Measurements from ENCODE around the gene TMIGD1.

Gene TMIGD1

DNA sequence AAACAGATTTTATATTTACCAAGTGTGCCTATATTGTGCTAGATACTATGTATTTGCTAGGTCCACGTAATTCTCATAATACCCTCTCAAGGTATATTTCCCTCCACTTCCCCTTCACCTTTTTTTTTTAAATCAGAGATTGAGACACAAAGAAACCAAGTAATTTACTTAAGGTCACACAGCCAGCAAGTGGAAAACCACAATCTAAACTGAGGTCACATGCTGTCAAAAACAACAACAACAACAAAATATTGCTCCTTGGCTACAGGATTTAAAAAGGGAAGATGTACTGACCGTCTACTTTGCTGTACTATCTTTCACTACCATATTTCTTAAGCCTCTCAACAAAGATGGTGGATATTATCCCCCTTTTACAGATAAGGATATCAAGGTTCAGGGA is 57.9 kb downstream of the TMIGD1 start:
- no peak for DNase-seq

DNA sequence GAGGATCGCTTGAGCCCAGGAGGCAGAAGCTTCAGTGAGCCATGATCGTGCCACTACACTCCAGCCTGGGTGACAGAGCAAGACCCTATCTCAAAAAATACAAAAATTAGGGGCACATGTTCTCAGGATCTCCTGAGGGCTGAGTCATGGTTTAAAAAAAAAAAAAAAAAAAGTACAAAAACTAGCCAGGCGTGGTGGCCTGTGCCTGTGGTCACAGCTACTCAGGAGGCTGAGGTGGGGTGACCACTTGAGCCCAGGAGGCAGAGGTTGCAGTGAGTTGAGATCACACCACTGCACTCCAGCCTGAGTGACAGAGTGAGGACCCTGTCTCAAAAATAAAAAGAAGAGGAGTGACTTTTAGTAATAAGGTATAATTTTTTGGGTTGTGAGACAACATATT is 59.0 kb downstream of the TMIGD1 start:
- DNase-seq, result no peak

DNA sequence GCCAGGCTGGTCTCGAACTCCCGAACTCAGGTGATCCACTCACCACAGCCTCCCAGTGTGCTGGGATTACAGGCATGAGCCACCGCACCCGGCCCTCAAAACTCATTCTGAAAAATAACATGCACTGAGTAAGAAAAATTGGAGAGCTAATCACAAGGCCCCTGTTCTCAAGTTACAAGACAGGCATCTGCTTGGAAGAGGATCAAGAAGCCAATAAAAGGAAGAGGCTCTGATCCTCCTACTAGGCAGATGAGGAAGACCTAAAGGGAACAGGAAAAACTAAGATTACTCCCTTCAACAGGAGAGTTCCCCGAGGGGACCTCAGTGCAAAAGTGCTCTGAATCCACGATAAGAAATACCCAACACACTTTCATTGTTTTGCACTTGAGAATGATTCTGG is 60.5 kb downstream of the TMIGD1 start:
- no peak for DNase-seq

DNA sequence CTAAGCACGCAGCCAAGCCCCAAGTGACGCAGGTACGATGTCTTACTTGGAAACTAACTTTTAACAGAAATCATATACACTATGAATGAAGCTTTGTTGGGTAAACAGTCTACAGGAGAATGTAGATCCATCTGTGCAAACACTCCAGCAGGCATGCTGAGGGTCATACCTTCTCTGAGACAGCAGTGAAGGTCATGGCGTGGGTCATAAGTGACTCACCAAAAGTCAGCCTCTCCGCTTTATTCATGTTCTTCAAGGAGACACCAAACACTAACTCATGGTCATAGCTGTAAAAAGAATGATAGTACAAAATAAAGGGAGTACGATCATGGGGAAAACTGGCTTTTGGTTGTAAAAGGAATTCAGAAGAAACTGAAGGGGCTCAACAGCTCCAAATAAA is 62.8 kb downstream of the TMIGD1 start:
- DNase-seq, result no peak

DNA sequence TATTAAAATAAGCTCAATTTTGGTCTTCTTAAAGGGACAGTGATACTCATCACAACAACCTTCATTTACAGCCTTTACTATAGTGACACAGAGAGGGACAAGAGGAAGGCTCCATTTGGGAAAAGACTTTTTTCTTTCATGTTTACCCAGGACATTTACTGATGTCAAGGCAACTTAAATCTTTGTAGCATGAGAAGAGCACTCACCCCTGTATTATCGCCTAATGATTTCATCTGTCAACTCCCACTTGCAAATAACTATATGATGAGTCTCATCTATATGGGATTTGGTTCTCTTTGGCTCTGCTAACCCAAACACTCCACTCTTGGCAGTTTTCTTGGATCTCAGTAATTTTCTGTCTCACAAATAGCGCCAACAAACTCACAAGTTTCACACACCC is 66.2 kb downstream of the TMIGD1 start:
- no peak for DNase-seq
